Measurements from ENCODE around the gene RLN1.
A peak's percentile ranks its signal among the peaks of the same experiment; 100 is the strongest.
"Not testable (repeated sequence)": the region's sequence is repeated elsewhere in the genome, so short reads cannot be mapped to it uniquely, and the experiment has no call there.

The RLN1 gene

GRCh38 chr9:5338992-5339981, at the start of gene RLN1:
Gene RLN1 (minus strand): TSS chr9:5339876. CDS start chr9:5339746, 130 bp downstream.
- peak; percentile 76 for DNase-seq

- no peak for DNase-seq
Observed at GRCh38 chr9:5389109-5389732, 49.5 kb upstream of the RLN1 start.

GRCh38 chr9:5388026-5388819, 48.5 kb upstream of the RLN1 start:
- DNase-seq, result no peak

GRCh38 chr9:5384436-5384835, 44.8 kb upstream of the RLN1 start:
- DNase-seq, result no peak

GRCh38 chr9:5382479-5382878, 42.8 kb upstream of the RLN1 start:
- DNase-seq, result no peak

- no peak for DNase-seq
Observed at GRCh38 chr9:5375790-5376477, 36.3 kb upstream of the RLN1 start.

- no peak for DNase-seq
Observed at GRCh38 chr9:5375091-5375490, 35.4 kb upstream of the RLN1 start.

- no peak for DNase-seq
Observed at GRCh38 chr9:5364294-5365024, 24.8 kb upstream of the RLN1 start.

GRCh38 chr9:5361326-5362010, 21.8 kb upstream of the RLN1 start:
- no peak for DNase-seq

GRCh38 chr9:5360341-5360740, 20.7 kb upstream of the RLN1 start:
- no peak for DNase-seq

GRCh38 chr9:5357431-5358105, 17.9 kb upstream of the RLN1 start:
- no peak for DNase-seq

GRCh38 chr9:5355817-5356216, 16.1 kb upstream of the RLN1 start:
- DNase-seq, result no peak

- DNase-seq, result no peak
Observed at GRCh38 chr9:5355226-5355625, 15.6 kb upstream of the RLN1 start.

- DNase-seq, result no peak
Observed at GRCh38 chr9:5354184-5354583, 14.5 kb upstream of the RLN1 start.

- DNase-seq, result no peak
Observed at GRCh38 chr9:5352637-5353248, 13.1 kb upstream of the RLN1 start.

GRCh38 chr9:5336688-5337087, 3.0 kb downstream of the RLN1 start:
- DNase-seq, result no peak

- not testable (repeated sequence) for DNase-seq
Observed at GRCh38 chr9:5331276-5331675, 8.4 kb downstream of the RLN1 start.

GRCh38 chr9:5326893-5327548, 12.7 kb downstream of the RLN1 start:
- DNase-seq, result no peak

GRCh38 chr9:5326187-5326586, 13.5 kb downstream of the RLN1 start:
- no peak for DNase-seq

GRCh38 chr9:5321601-5322000, 18.1 kb downstream of the RLN1 start:
- not testable (repeated sequence) for DNase-seq

Data from activated CD8-positive, alpha-beta memory T cell treated with anti-CD3 and anti-CD28 coated beads for 24 hours (primary cell).